WTC11 (cell line): Measurements from ENCODE around the gene WDR7. TPM values are rescaled to one million over a fixed set of nuclear protein-coding genes. Genes with fewer than 3 reads are reported as not detected.

Experiments used
- ATAC-seq: fragments of 200-7000 bp; cut with Tn5 transposase; 2 replicates; pipeline ENCODE4 v1.10.0; 2021; ENCODE audit warnings: mild to moderate bottlenecking, moderate library complexity
- CTCF ChIA-PET: fragments of 300-600 bp; sonication (Branson Sonifier 250); formaldehyde crosslinking; loops from one replicate; lab custom pipeline; 2021; ENCODE audit warnings: antibody characterized with exemption; lab: Charles Lee
- POLR2A ChIA-PET: fragments of 350-600 bp; sonication (Branson Sonifier 250); formaldehyde crosslinking; loops from one replicate; lab custom pipeline; 2021; ENCODE audit warnings: antibody characterized with exemption; lab: Charles Lee
- DNase-seq: peaks from one replicate; pipeline ENCODE4 v3.0.0; 2021; ENCODE audit warnings: low spot score
- H3K27ac Mint-ChIP-seq: 2 replicates; pipeline ENCODE4 v1.8.0; 2021; ENCODE audit warnings: mixed read lengths
- H3K27me3 Mint-ChIP-seq: 2 replicates; pipeline ENCODE4 v1.8.0; 2021; ENCODE audit warnings: low read depth, mild to moderate bottlenecking, moderate library complexity, mixed read lengths
- H3K36me3 Mint-ChIP-seq: 2 replicates; pipeline ENCODE4 v1.8.0; 2021; ENCODE audit warnings: mixed read lengths
- H3K4me1 Mint-ChIP-seq: 2 replicates; pipeline ENCODE4 v1.8.0; 2022; ENCODE audit warnings: mixed read lengths
- H3K4me3 Mint-ChIP-seq: 2 replicates; pipeline ENCODE4 v1.8.0; 2021; ENCODE audit warnings: mild to moderate bottlenecking, moderate library complexity, mixed read lengths
- H3K9me3 Mint-ChIP-seq: 2 replicates; pipeline ENCODE4 v1.8.0; 2021; ENCODE audit warnings: mixed read lengths
- CREB1 ChIP-seq: sonication (generic); formaldehyde crosslinking; IDR thresholded peaks from 2 replicates; pipeline ENCODE4 v1.8.0; 2023; ENCODE audit warnings: mild to moderate bottlenecking, missing genetic modification reagents
- CTCF ChIP-seq: fragments of 200-600 bp; IDR thresholded peaks from 2 replicates; pipeline ENCODE4 v1.8.0; 2022; ENCODE audit warnings: antibody characterized with exemption
- ERG ChIP-seq: fragments of 250-450 bp; sonication (Bioruptor Pico); IDR thresholded peaks from 2 replicates; pipeline ENCODE4 v1.8.0; 2021; ENCODE audit warnings: mild to moderate bottlenecking
- HMGXB4 ChIP-seq: sonication (generic); formaldehyde crosslinking; IDR thresholded peaks from 2 replicates; pipeline ENCODE4 v1.8.1; 2023; ENCODE audit warnings: mild to moderate bottlenecking, moderate library complexity, missing genetic modification reagents
- JUN ChIP-seq: sonication (generic); formaldehyde crosslinking; IDR thresholded peaks from 2 replicates; pipeline ENCODE4 v1.8.0; 2023; ENCODE audit warnings: mild to moderate bottlenecking, missing genetic modification reagents
- MLX ChIP-seq: sonication (generic); formaldehyde crosslinking; IDR thresholded peaks from 2 replicates; pipeline ENCODE4 v1.8.1; 2023; ENCODE audit warnings: mild to moderate bottlenecking, missing genetic modification reagents, moderate library complexity
- NFE2L1 ChIP-seq: sonication (generic); formaldehyde crosslinking; IDR thresholded peaks from 2 replicates; pipeline ENCODE4 v1.8.1; 2023; ENCODE audit warnings: missing genetic modification reagents
- NR1H2 ChIP-seq: sonication (generic); formaldehyde crosslinking; IDR thresholded peaks from 2 replicates; pipeline ENCODE4 v1.9.0; 2021; ENCODE audit warnings: mild to moderate bottlenecking, moderate library complexity, missing genetic modification reagents
- OVOL2 ChIP-seq: fragments of 250-450 bp; sonication (Bioruptor Pico); IDR thresholded peaks from 2 replicates; pipeline ENCODE4 v1.9.0; 2021; ENCODE audit warnings: mild to moderate bottlenecking, borderline replicate concordance
- SMAD4 ChIP-seq: sonication (generic); formaldehyde crosslinking; IDR thresholded peaks from 2 replicates; pipeline ENCODE4 v1.8.0; 2022; ENCODE audit warnings: mild to moderate bottlenecking, missing genetic modification reagents
- SOX15 ChIP-seq: fragments of 250-450 bp; sonication (Bioruptor Pico); IDR thresholded peaks from 2 replicates; pipeline ENCODE4 v1.9.0; 2021; ENCODE audit warnings: mild to moderate bottlenecking
- STAT6 ChIP-seq: sonication (generic); formaldehyde crosslinking; conservative IDR thresholded peaks from 2 replicates; pipeline ENCODE4 v1.8.1; 2023; ENCODE audit warnings: mild to moderate bottlenecking, low read depth, missing genetic modification reagents, moderate library complexity
- TCF7 ChIP-seq: sonication (generic); formaldehyde crosslinking; IDR thresholded peaks from 2 replicates; pipeline ENCODE4 v1.8.0; 2022; ENCODE audit warnings: mild to moderate bottlenecking, low read depth, missing genetic modification reagents, moderate library complexity
- total RNA-seq: library from RNA; stranded (reverse); gene quantifications from 3 replicates; pipeline ENCODE4 v1.2.3, GENCODE V29; 2021
- TF ChIP-seq, protein P1 (sequence below): fragments of 250-450 bp; sonication (Bioruptor Pico); conservative IDR thresholded peaks from 2 replicates; pipeline ENCODE4 v1.9.0; 2021; ENCODE audit warnings: mild to moderate bottlenecking
- TF ChIP-seq, protein P2 (sequence below): sonication (generic); formaldehyde crosslinking; IDR thresholded peaks from 2 replicates; pipeline ENCODE4 v1.8.1; 2022; ENCODE audit warnings: mild to moderate bottlenecking, missing genetic modification reagents, moderate library complexity, borderline replicate concordance
- TF ChIP-seq, protein P3 (sequence below): fragments of 250-450 bp; sonication (Bioruptor Pico); IDR thresholded peaks from 2 replicates; pipeline ENCODE4 v1.9.0; 2021; ENCODE audit warnings: moderate library complexity, mild to moderate bottlenecking, inconsistent platforms, borderline replicate concordance
- TF ChIP-seq, protein P4 (sequence below): fragments of 250-450 bp; sonication (Bioruptor Pico); IDR thresholded peaks from 2 replicates; pipeline ENCODE4 v1.9.0; 2021; ENCODE audit warnings: mild to moderate bottlenecking
- TF ChIP-seq, protein P5 (sequence below): sonication (generic); formaldehyde crosslinking; IDR thresholded peaks from 2 replicates; pipeline ENCODE4 v1.8.0; 2023; ENCODE audit warnings: missing genetic modification reagents

Gene WDR7
- total RNA-seq, 1 experiment from 2014 or later, result 12.2 TPM

- no peak for TF ChIP-seq CREB1
- no peak for TF ChIP-seq TCF7 (CRISPR knock-in tag)
- no peak for TF ChIP-seq NR1H2 (CRISPR knock-in tag)
- no peak for TF ChIP-seq STAT6 (CRISPR knock-in tag)
- TF ChIP-seq, protein P1, sequence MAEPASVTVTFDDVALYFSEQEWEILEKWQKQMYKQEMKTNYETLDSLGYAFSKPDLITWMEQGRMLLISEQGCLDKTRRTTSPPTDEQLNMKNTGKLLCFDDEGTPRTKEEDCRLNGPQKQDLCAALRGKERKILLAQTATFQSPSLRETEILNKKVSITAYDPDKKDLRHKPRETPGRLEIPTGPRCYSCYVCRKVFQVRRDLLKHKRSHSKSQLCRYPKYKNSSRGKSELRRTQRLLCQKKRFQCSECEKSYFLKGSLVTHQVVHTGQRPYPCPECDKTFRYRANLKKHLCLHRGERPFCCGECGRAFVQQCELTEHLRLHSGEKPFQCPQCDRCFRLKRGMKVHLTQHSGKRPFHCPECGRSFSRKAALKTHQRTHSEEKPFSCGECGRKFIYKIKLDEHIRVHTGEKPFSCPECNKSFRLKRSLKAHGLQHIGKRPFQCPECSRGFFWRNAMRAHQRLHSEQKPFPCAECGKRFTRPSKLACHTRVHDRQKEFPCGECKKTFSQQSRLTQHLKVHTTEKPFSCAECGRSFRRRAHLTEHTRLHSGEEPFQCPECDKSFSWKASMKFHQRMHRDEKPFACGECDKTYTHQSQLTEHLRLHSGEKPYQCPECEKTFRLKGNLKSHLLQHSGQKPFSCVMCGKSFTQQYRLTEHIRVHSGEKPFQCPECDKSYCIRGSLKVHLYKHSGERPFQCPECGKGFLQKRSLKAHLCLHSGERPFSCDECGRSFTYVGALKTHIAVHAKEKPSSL, result no peak
- no peak for TF ChIP-seq SMAD4
- no peak for TF ChIP-seq SOX15 (CRISPR knock-in tag)
- TF ChIP-seq, protein P2, sequence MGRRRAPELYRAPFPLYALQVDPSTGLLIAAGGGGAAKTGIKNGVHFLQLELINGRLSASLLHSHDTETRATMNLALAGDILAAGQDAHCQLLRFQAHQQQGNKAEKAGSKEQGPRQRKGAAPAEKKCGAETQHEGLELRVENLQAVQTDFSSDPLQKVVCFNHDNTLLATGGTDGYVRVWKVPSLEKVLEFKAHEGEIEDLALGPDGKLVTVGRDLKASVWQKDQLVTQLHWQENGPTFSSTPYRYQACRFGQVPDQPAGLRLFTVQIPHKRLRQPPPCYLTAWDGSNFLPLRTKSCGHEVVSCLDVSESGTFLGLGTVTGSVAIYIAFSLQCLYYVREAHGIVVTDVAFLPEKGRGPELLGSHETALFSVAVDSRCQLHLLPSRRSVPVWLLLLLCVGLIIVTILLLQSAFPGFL (CRISPR knock-in tag), result no peak
- no peak for TF ChIP-seq MLX
- TF ChIP-seq JUN (CRISPR knock-in tag), result no peak
- TF ChIP-seq OVOL2, result no peak
- TF ChIP-seq, protein P3, sequence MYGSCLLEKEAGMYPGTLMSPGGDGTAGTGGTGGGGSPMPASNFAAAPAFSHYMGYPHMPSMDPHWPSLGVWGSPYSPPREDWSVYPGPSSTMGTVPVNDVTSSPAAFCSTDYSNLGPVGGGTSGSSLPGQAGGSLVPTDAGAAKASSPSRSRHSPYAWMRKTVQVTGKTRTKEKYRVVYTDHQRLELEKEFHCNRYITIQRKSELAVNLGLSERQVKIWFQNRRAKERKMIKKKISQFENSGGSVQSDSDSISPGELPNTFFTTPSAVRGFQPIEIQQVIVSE (CRISPR knock-in tag), result no peak
- TF ChIP-seq, protein P4, sequence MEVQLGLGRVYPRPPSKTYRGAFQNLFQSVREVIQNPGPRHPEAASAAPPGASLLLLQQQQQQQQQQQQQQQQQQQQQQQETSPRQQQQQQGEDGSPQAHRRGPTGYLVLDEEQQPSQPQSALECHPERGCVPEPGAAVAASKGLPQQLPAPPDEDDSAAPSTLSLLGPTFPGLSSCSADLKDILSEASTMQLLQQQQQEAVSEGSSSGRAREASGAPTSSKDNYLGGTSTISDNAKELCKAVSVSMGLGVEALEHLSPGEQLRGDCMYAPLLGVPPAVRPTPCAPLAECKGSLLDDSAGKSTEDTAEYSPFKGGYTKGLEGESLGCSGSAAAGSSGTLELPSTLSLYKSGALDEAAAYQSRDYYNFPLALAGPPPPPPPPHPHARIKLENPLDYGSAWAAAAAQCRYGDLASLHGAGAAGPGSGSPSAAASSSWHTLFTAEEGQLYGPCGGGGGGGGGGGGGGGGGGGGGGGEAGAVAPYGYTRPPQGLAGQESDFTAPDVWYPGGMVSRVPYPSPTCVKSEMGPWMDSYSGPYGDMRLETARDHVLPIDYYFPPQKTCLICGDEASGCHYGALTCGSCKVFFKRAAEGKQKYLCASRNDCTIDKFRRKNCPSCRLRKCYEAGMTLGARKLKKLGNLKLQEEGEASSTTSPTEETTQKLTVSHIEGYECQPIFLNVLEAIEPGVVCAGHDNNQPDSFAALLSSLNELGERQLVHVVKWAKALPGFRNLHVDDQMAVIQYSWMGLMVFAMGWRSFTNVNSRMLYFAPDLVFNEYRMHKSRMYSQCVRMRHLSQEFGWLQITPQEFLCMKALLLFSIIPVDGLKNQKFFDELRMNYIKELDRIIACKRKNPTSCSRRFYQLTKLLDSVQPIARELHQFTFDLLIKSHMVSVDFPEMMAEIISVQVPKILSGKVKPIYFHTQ (CRISPR knock-in tag), result no peak
- TF ChIP-seq HMGXB4 (CRISPR knock-in tag), result no peak
- no peak for TF ChIP-seq ERG
- TF ChIP-seq, protein P5, sequence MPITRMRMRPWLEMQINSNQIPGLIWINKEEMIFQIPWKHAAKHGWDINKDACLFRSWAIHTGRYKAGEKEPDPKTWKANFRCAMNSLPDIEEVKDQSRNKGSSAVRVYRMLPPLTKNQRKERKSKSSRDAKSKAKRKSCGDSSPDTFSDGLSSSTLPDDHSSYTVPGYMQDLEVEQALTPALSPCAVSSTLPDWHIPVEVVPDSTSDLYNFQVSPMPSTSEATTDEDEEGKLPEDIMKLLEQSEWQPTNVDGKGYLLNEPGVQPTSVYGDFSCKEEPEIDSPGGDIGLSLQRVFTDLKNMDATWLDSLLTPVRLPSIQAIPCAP, result no peak
- TF ChIP-seq CTCF, result no peak
- no peak for TF ChIP-seq NFE2L1 (CRISPR knock-in tag)
- H3K27ac Mint-ChIP-seq, result no peak overlapping the region
- DNase-seq (no peak), ATAC-seq (no peak)
- H3K4me3 Mint-ChIP-seq, result no peak overlapping the region
- CTCF ChIA-PET, result no interaction called here
- H3K4me1 Mint-ChIP-seq, result peaks cover 13% of the 10 kb centered on the region
- H3K27me3 Mint-ChIP-seq, result peaks cover 4% of the 10 kb centered on the region; the same call in 1 of the 2 replicates
- H3K9me3 Mint-ChIP-seq, result peaks cover 9% of the 10 kb centered on the region
- POLR2A ChIA-PET, result no interaction called here
- H3K36me3 Mint-ChIP-seq, result no peaks in the 10 kb centered on the region
These were observed 9.3 kb upstream of the WDR7 start for GRCh38 chr18:56641714-56642337.
